Dedifferentiated amniotic fluid mesenchymal stem cell (primary cell): ENCODE results near the gene PLAGL1.
"Not testable (repeated sequence)": the region's sequence is repeated elsewhere in the genome, so short reads cannot be mapped to it uniquely, and the experiment has no call there.

ENCODE experiments used
- DNase-seq: peaks from one replicate; pipeline ENCODE4 v3.0.0-alpha.2; 2016; ENCODE audit errors: extremely low spot score

Gene PLAGL1

DNA sequence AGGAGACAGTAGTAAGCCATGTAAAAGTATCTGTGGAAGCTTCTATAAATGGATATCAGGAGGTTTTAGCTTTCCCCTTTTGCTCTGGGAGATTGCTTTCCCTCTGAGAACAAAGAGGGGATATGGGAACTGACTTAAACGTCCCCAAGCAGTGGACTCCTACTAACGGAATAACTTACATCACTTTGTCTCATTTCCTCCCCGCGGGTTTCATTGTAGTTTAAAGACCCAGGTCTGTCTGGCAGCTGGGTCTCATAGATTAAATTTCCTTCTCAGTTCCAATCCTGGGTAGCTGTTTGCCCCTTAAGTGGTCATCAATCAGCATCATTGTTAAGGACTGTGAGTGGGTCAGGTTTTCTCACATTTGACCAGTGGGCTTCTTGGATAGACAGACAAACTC is 68.7 kb downstream of the PLAGL1 start:
- DNase-seq = no peak

DNA sequence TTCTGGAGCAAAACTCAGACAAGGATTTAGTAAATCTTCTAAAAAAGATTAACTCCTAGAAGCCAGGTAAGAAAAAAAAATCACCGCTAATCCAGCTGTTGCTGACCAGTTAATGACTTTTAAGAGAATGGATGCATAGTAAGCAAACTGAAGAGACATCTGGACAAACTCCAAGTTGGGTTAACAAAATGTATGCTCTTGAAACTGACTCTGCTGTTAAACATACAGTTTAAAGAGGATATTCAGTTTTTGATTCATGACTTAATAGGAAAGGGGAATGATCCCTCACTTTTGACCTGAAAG is 70.4 kb downstream of the PLAGL1 start:
- no peak for DNase-seq

DNA sequence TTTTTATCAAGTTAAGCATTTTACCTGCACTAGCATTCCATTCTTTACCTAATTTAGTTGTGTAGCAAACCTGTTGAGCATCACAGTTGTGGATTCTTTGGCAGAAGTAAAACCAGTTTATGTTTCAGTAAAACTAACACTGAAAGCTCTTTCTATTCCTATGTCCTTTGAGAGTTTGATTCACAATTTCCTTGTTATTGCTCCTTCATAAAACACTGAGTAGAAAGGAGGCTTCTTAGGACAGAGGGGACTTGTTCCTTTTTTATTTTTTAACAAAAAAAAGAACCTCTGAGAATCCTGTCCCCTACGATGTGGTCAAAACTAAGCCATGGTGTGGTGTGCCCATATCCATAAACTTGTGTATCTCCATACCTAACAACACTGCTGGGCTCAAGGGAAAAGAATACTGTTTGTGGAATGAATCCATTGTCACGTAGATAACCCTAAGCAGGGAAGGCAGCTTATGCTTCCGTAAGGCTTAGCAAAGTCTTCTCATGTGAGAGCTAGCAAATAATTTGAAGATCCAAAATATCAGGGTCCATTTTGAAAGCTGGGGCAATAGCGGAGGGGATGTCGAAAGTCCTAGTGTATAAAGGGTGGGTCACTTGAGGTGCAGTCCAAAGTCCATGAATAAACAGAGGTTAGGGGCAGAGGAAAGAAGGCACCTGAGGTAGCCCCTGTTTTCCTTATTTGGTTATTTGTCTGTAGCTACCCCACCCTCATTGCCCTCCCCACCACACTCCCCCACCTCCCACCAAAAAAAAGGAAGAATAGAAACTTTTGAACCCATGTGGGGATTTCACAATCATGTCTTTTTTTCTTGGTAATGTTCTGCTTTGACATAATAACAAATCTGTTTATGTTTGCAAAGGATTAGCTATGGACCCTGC is 71.0 kb downstream of the PLAGL1 start:
- no peak for DNase-seq

DNA sequence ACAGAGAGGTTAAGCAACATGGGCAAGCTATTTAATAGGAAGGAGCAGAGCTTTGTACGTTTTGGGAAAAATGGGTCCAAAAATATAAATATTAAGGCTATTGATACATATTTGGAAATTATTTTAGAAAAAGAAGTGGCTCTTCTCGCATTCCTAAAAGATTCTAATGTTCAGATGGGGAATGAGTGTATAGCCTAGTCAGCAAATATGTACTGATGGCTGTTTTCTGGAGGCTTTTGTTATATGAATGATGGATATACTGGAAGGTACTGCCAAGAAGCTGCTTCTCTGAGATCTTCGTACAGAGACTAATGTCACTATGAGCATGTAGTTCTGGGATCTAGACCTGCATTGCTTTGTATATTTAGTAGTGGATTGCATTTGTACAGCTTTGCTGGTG is 71.7 kb downstream of the PLAGL1 start:
- no peak for DNase-seq

DNA sequence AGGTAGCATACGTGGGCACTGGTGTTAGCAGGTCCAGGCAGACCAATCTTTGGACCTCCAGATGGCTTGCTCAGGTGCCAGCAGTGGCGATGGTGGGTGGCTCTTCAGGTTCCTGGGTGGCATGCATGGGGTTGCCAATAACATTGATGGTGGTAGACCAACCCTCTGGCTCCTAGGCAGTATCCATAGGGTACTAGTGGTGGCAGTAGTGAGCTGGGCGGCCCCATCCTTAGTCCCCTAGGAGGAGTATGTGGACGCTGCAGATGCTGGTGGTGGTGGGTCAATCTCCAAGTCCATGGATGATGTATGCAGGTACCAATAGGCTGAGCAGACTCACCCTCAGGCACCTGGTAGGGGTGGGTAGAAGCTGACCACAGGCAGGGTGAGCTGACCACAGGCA is 73.2 kb downstream of the PLAGL1 start:
- no peak for DNase-seq

DNA sequence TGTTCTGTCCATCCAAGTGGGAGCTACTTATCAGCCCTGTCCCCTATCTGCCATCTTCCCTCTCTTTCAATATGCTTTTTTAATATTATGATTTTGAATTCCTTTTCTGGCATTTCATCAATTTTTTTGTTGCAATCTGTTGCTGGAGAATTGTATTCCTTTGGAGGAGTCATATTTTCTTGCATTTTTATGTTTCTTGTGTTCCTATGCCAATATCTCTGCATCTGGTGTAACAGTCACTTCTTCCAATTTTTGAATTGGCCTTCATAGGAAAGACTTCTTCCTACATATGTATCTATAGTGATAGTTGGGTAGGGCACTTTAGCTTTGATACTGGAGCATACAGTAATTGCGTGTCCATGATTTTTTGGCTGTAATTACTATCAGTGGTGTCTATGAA is 73.7 kb downstream of the PLAGL1 start:
- DNase-seq = no peak

DNA sequence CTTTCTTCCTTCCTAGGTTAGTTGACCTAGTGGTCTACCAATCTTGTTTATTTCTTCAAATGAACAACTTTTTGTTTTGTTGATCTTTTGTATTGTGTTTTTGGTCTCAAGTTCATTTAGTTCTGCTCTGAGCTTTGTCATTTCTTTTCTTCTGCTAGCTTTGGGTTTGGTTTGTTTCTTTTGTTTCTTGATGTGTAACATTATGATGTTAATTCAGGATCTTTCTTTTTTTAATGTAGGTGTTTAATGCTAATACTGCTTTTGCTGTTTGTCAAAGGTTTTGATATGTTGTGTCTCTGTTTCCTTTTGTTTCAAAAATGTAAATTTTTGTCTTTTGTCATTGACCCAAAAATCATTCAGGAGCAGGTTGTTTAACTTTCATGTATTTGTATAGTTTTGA is 78.1 kb downstream of the PLAGL1 start:
- DNase-seq = no peak

DNA sequence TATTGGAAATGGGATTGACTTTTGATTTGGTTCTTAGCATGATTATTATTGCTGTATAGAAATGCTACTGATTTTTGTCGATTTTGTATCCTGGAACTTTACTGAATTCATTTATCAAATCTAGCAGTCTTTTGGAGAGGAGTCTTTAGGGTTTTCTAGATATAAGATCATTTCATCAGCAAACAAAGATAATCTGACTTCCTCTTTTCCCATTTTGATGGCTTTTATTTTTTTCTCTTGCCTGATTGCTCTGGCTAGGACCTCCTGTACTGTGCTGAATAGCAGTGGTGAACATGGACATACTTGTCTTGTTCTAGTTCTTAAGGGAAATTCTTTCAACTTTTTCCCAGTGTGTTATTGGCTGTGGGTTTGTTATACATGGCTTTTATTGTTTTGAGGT is 79.2 kb downstream of the PLAGL1 start:
- no peak for DNase-seq

DNA sequence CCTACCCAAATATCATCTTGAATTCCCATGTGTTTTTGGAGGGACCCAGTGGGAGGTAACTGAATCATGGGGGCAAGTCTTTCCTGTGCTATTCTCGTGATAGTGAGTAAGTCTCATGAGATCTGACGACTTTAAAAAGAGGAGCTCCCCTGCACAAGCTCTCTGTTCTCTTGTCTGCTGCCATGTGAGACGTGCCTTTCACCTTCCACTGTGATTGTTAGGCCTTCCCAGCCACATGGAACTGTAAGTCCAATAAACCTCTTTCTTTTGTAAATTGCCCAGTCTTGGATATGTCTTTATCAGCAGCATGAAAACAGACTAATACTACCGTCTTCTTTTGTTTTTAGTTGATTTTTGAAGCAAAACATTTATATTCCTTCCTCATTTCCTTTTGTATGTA is 91.0 kb downstream of the PLAGL1 start:
- not testable (repeated sequence) for DNase-seq

DNA sequence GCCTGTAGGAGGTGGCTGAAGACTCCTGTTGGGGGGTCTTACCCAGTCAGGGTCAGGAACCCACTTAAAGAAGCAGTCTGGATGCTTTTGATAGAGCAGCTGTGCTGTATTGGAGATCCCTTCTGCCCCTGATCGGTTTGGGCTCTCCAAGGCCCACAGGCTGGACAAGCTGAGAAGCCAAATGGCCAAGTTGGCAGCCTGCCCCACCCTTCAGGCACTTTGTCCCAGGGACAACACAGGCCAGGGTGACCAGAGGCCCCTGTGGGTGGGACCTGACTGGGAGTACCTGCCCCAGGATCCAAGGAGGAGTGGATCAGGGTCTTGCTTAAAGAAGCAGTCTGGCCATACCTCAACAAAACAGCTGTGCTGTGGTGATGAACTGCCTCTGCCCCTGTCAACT is 95.4 kb downstream of the PLAGL1 start:
- DNase-seq = no peak

DNA sequence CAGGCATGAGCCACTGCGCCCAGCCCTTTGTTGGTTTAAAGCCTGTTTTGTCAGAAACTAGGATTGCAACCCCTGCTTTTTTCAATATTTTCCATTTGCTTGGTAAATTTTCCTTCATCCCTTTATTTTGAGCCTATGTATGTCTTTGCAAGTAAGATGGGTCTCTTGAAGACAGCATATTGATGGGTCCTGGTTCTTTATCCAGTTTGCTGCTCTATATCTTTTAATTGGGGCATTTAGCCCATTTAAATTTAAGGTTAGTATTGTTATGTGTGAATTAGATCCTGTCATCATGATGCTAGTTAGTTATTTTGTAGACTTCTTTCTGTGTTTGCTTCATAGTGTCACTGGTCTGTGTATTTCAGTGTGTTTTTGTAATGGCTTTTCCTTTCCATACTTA is 97.0 kb downstream of the PLAGL1 start:
- DNase-seq = no peak

DNA sequence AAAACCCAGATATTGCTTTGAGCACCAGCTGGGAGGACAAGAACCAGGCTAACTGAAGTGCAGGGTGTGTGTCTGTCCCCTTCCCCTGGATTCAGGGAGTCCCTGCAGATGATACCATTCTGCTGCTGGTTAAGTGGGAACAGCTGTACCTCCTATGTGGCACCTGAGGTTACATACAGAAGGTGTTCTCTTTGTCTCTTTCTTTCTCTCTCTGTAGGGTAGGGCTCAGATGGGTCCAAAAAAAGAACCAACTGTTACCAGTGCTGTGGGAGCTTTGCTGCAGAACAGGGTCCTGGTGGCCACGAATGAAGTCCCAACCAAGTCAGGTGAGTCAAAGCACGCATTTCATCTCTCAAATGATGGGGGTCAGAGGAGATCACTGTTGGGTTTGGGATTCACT is 105.2 kb downstream of the PLAGL1 start:
- DNase-seq = no peak

DNA sequence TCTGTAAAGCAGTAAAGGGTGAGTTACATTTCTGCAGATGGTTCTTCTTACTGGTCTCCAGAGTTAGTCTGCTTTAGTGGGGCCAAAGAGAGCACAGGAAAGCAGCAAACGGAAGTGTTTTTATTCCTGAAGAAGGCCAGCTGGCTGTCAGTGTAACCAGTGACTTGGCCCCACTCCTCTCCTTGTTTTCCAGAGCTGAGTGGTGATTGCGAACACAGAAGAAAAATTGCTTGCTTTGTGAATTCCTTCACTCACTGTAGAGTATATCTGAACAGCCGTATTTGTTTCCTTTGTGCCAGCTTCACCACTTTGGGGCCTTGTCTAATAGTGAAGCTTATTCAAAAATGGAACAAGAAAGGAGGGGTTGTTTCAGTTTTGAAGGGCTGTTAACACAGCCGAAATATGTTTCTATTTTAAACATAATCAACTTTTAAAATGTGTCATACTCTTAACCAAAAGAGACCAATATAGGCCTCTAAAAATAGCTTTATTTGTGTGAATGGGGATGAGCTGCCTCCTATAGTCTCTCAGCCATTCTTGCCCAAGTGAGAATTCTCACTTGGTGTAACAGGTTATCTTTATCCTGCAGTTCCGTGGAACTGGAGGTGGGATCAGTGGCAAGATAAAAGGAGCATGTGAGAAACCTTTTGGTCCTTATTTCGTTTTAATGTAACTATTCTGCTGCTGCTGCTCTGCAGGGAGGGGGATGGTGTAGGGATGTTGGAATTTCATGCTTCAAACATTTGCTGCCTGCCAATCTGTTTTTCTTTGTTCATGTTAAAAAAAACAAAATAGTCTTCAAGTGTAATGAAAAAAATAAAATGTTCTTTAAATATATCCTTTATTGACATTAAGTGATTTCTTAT is 105.9 kb downstream of the PLAGL1 start:
- DNase-seq = no peak

DNA sequence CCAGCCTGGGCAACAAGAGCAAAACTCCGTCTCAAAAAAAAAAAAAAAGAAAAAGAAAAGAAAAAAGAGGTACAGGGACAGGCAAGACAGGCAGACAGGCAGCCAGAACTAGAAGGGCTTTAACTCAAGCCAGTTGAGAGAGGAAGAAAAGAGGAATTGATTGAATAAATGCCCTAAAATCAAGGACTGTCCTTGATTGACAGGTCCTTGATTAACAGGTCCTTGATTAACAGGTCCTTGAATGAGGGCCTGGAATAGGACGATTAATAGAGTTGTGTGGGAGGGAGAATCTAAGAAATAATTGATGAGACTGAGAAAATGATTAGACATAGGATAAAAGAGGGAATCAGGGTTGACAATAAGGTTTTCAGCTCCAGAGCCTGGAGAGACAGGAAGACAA is 107.7 kb downstream of the PLAGL1 start:
- DNase-seq = no peak

DNA sequence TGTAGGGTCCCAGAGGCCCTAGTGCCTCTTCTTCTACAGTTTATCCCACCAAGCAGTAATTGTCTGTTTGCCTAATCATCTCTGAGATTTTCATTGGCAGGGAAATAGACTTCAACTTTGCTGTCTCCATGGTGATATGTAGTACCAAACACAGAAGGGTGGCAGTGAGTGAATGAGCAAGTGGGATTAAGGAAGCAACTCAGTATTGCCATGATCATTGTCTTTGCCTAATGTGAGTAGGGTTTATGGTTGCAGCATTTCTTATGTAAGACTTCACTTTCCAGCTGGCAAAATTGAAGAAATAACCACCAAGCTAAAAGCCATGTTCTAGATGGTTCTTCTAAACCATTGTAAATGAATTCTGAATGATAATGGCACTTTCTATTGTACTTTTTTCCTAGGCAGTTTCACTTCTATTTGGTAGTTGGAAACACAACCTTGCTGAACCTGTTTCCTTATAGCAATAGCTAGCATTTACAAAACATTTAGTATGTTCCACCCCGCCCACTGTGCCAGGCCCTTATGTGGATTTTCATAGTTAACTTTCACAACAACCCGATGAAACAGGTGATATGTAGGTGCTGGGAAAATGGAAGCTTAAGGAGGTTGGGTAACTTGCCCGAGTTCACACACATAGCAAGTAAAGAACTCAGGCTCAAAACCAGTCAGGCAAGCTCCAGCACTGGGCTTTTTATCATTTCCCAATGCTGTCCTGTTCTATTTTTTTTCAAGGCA is 111.8 kb downstream of the PLAGL1 start:
- DNase-seq = no peak

DNA sequence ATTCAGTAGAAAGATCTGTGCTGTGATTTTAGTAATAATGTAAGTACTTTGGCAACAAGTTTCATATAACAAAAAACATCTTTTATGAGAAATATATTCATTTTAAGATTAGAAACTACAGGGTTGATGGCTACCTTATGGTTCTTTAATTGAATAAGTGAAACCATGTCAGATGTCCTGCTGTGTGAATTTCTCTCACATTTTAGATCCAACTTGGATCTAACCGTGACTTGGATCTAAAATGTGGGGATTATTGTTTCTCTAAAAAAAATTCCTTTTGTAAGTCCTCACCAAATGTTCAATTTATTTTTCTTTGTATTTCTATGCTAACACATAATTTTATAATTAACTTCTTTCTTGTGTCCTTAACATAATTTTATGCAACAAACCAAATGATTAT is 113.4 kb downstream of the PLAGL1 start:
- DNase-seq = no peak
